H1 (cell line): Measurements from ENCODE around the gene IAH1.

Experiments
- ASH2L ChIP-seq: fragments of 200-600, 300-600 bp; sonication (generic); IDR thresholded peaks from one replicate; pipeline ENCODE4 v1.7.1; 2017; ENCODE audit warnings: low read length
- ATF3 ChIP-seq: IDR thresholded peaks from 2 replicates; pipeline ENCODE4 v1.6.1; 2011; ENCODE audit warnings: low read depth, mild to moderate bottlenecking, low read length; ENCODE audit not compliant: insufficient read depth
- CHD2 ChIP-seq: IDR thresholded peaks from 2 replicates; pipeline ENCODE4 v1.6.1; 2012; ENCODE audit warnings: low read length, improper control_type of control experiment
- CREB1 ChIP-seq: IDR thresholded peaks from 2 replicates; pipeline ENCODE4 v1.6.1; 2012; ENCODE audit warnings: inconsistent platforms
- CTCF ChIP-seq, 3 experiments: IDR thresholded peaks; 1 replicate in 2 of 3; 2 replicates in 1 of 3; pipeline versions ENCODE4 v1.5.1 to v1.6.1; 2011; ENCODE audit warnings: low read length in 3 of 3, mild to moderate bottlenecking in 3 of 3, inconsistent platforms in 2 of 3, low read depth in 1 of 3, moderate library complexity in 1 of 3; ENCODE audit not compliant: insufficient read depth in 1 of 3; ENCODE audit errors: control extremely low read depth in 1 of 3
- EP300 ChIP-seq, 2 experiments: IDR thresholded peaks; 1 replicate in 1 of 2; 2 replicates in 1 of 2; pipeline ENCODE4 v1.6.1; 2011 to 2012; ENCODE audit warnings: low read depth in 2 of 2, low read length in 2 of 2, mild to moderate bottlenecking in 2 of 2, borderline replicate concordance in 1 of 2, inconsistent platforms in 1 of 2, moderate library complexity in 1 of 2
- EZH2 ChIP-seq: fragments of 200-600 bp; sonication (generic); IDR thresholded peaks from 2 replicates; pipeline ENCODE4 v1.7.1; 2012; ENCODE audit warnings: low read depth, mild to moderate bottlenecking, moderate library complexity, low read length, inconsistent platforms; ENCODE audit not compliant: severe bottlenecking
- GTF2F1 ChIP-seq: IDR thresholded peaks from 2 replicates; pipeline ENCODE4 v1.6.1; 2012; ENCODE audit warnings: low read depth, low read length, improper control_type of control experiment, borderline replicate concordance
- KDM1A ChIP-seq: fragments of 200-600, 300-600 bp; sonication (generic); IDR thresholded peaks from 2 replicates; pipeline ENCODE4 v1.7.1; 2016; ENCODE audit warnings: mild to moderate bottlenecking, low read length, borderline replicate concordance
- PHF8 ChIP-seq: fragments of 200-600 bp; sonication (generic); conservative IDR thresholded peaks from 2 replicates; pipeline ENCODE4 v1.7.1; 2012; ENCODE audit warnings: low read depth, mild to moderate bottlenecking, inconsistent platforms, low read length, moderate library complexity
- POLR2A ChIP-seq, 2 experiments: IDR thresholded peaks; 1 replicate in 1 of 2; 2 replicates in 1 of 2; pipeline ENCODE4 v1.6.1; 2011; ENCODE audit warnings: low read depth in 2 of 2, low read length in 2 of 2, mild to moderate bottlenecking in 2 of 2; ENCODE audit errors: control extremely low read depth in 1 of 2
- RAD21 ChIP-seq, 2 experiments: IDR thresholded peaks in 1 of 2; conservative IDR thresholded peaks in 1 of 2; 2 replicates each; pipeline ENCODE4 v1.6.1; 2011; ENCODE audit warnings: low read depth in 2 of 2, low read length in 2 of 2, improper control_type of control experiment in 1 of 2, inconsistent platforms in 1 of 2, mild to moderate bottlenecking in 1 of 2, moderate library complexity in 1 of 2
- USF2 ChIP-seq: IDR thresholded peaks from 2 replicates; pipeline ENCODE4 v1.6.1; 2011; ENCODE audit warnings: low read length, improper control_type of control experiment

DNA sequence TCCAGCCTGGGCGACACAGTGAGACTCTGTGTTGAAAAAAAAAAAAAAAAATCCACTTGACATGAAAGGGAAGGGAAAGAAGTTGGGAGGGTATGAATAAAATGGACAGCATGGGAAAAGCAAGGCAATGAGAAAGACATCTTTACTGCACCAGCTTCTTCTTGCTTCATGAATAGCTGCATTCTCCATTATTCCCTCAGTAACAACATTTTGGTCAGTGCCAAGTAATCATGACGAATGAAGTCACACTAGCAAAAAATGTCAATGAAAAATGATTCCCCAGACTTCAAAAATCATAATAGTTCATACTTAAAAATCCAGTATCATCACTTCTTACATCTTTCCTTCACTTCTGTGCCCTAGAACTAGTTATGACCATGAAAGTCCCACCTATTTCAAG lies 50.9 kb downstream of the IAH1 start:
- no peak for TF ChIP-seq CTCF (IDR thresholded peaks at IDR 0.05; ENCODE audit: control extremely low read depth in 1 of 3, insufficient read depth in 1 of 3, low read depth in 1 of 3, low read length in 3 of 3)
- no peak for TF ChIP-seq EP300 (IDR thresholded peaks at IDR 0.05; ENCODE audit: borderline replicate concordance in 1 of 2, low read depth in 2 of 2, low read length in 2 of 2)
- TF ChIP-seq ATF3 = no peak
- TF ChIP-seq EZH2 = no peak
- TF ChIP-seq PHF8 = no peak
- TF ChIP-seq POLR2A (IDR thresholded peaks at IDR 0.05; ENCODE audit: control extremely low read depth in 1 of 2, low read depth in 2 of 2, low read length in 2 of 2) = no peak
- no peak for TF ChIP-seq CREB1
- TF ChIP-seq USF2 = no peak
- TF ChIP-seq ASH2L = no peak
- no peak for TF ChIP-seq KDM1A
- TF ChIP-seq RAD21 (IDR thresholded peaks at IDR 0.05 in 1 of 2, conservative IDR thresholded peaks at IDR 0.05 in 1 of 2; ENCODE audit: low read depth in 2 of 2, low read length in 2 of 2) = no peak
- no peak for TF ChIP-seq GTF2F1
- TF ChIP-seq CHD2 = no peak
